Esophagus squamous epithelium (tissue), 4 donors: Measurements from ENCODE around the gene ACAT2.

Experiments used
- POLR2A ChIP-seq, 4 donors: fragments of 450-650 bp; IDR thresholded peaks; one replicate each; pipeline ENCODE4 v1.6.1; 2017; ENCODE audit warnings: antibody characterized with exemption in 4 of 4, mild to moderate bottlenecking in 4 of 4, moderate library complexity in 3 of 4
- TF ChIP-seq, protein P1 (sequence below), 6 experiments: fragments of 450-650 bp in 4 of 6; fragments of 200-600 bp in 2 of 6; sonication (generic) in 2 of 6; IDR thresholded peaks; one replicate each; pipeline ENCODE4 v1.5.1; 2016 to 2019; ENCODE audit warnings: antibody characterized with exemption in 6 of 6, mild to moderate bottlenecking in 4 of 6, moderate library complexity in 4 of 6

DNA sequence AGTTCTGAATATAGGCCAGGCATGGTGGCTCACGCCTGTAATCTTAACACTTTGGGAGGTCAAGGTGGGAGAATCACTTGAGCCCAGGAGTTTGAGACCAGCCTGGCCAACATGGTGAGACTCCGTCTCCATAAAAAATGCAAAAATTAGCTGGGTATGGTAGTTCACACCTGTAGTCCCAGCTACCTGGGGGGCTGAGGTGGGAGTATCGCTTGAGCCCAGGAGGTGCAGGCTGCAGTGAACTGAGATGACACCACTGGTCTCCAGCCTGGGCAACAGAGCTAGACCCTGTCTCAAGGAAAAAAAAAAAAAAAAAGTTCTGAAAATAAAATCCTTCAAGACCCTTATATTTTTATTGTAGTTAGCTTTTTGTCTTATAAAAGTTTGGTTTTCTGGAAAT, 46.2 kb upstream of the ACAT2 start:
- TF ChIP-seq, protein P1, sequence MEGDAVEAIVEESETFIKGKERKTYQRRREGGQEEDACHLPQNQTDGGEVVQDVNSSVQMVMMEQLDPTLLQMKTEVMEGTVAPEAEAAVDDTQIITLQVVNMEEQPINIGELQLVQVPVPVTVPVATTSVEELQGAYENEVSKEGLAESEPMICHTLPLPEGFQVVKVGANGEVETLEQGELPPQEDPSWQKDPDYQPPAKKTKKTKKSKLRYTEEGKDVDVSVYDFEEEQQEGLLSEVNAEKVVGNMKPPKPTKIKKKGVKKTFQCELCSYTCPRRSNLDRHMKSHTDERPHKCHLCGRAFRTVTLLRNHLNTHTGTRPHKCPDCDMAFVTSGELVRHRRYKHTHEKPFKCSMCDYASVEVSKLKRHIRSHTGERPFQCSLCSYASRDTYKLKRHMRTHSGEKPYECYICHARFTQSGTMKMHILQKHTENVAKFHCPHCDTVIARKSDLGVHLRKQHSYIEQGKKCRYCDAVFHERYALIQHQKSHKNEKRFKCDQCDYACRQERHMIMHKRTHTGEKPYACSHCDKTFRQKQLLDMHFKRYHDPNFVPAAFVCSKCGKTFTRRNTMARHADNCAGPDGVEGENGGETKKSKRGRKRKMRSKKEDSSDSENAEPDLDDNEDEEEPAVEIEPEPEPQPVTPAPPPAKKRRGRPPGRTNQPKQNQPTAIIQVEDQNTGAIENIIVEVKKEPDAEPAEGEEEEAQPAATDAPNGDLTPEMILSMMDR (IDR thresholded peaks at IDR 0.05), result no peak
- no peak for TF ChIP-seq POLR2A (IDR thresholded peaks at IDR 0.05)
